Uterus (tissue), 2 donors: ENCODE results near the gene LRRC71.

Experiments
- POLR2A ChIP-seq, 2 donors: fragments of 450-650 bp; IDR thresholded peaks; one replicate each; pipeline ENCODE4 v1.6.1; 2016; ENCODE audit warnings: antibody characterized with exemption in 2 of 2, mild to moderate bottlenecking in 1 of 2, moderate library complexity in 1 of 2
- TF ChIP-seq, protein P1 (sequence below), 4 experiments: fragments of 200-600 bp in 2 of 4; fragments of 450-650 bp in 2 of 4; sonication (generic) in 2 of 4; IDR thresholded peaks; one replicate each; pipeline ENCODE4 v1.5.1; 2016 to 2019; ENCODE audit warnings: antibody characterized with exemption in 4 of 4, mild to moderate bottlenecking in 2 of 4, moderate library complexity in 1 of 4

DNA sequence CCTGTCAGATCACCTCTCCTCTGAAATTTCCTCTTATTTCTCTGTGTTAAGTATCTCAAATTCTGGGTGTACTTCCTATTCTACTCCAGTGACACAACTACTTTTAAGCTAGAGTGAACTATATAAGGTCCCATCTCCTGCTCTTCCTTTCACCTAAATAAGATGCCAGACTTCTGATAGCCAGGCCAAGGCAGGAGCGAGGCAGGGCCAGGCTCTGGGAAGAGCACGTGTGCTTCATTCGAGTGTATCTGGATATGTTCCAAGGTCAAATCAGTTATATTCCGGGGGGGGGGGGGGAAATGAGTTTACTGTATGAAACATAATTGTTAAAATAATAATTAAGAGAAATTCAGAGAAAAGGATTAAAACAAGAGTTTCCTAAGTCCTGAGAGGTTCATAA lies 60.1 kb downstream of the LRRC71 start:
- TF ChIP-seq, protein P1, sequence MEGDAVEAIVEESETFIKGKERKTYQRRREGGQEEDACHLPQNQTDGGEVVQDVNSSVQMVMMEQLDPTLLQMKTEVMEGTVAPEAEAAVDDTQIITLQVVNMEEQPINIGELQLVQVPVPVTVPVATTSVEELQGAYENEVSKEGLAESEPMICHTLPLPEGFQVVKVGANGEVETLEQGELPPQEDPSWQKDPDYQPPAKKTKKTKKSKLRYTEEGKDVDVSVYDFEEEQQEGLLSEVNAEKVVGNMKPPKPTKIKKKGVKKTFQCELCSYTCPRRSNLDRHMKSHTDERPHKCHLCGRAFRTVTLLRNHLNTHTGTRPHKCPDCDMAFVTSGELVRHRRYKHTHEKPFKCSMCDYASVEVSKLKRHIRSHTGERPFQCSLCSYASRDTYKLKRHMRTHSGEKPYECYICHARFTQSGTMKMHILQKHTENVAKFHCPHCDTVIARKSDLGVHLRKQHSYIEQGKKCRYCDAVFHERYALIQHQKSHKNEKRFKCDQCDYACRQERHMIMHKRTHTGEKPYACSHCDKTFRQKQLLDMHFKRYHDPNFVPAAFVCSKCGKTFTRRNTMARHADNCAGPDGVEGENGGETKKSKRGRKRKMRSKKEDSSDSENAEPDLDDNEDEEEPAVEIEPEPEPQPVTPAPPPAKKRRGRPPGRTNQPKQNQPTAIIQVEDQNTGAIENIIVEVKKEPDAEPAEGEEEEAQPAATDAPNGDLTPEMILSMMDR (IDR thresholded peaks at IDR 0.05): no peak
- no peak for TF ChIP-seq POLR2A (IDR thresholded peaks at IDR 0.05)
